ENCODE data around the gene RAB11FIP3.

RAB11FIP3 gene

GRCh38 chr16:563072-563644 is 137.7 kb downstream of the RAB11FIP3 start:
- in situ Hi-C loops (cut with HindIII; ENCODE audit: low sequenced_read_pairs): no loop called here

DNA sequence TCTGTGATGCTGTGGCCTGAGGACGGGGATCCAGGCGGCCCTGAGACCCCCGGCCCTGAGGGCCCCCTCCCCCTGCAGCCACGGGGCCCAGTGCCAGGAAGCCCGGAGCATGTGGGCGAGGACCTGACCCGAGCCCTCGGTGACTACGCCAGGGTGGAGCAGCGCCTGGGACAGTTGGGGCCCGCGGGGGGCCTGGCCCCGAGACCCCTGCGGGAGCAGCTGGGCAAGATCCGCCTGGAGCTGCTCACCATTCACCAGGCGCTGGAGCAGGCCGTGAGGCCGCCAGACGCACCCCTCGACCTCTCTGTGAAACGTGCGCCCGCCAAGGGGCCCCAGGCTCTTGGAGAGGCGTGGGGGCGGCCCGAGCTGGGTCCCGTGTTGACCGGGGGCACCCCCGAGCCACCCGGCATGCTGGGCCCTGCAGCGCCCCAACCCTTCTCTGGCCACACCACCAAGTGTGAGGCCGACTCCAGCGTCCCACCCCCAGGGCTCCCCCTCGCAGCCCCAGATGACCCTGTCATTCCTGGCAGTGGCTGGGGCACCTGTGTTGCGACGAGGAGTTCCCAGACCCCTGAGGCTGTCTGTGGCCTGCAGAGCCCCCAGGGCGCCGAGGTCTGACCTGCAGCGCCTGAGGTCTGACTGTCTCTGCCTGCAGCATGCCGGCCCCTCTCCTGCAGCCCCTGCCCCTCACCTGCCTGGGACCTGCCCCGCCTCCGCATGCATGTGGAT is 139.4 kb downstream of the RAB11FIP3 start:
- in situ Hi-C loops (cut with HindIII; ENCODE audit: low sequenced_read_pairs): no loop called here

GRCh38 chr16:565419-566330 is 140.2 kb downstream of the RAB11FIP3 start:
- in situ Hi-C loops (cut with HindIII; ENCODE audit: low sequenced_read_pairs): no loop called here

DNA sequence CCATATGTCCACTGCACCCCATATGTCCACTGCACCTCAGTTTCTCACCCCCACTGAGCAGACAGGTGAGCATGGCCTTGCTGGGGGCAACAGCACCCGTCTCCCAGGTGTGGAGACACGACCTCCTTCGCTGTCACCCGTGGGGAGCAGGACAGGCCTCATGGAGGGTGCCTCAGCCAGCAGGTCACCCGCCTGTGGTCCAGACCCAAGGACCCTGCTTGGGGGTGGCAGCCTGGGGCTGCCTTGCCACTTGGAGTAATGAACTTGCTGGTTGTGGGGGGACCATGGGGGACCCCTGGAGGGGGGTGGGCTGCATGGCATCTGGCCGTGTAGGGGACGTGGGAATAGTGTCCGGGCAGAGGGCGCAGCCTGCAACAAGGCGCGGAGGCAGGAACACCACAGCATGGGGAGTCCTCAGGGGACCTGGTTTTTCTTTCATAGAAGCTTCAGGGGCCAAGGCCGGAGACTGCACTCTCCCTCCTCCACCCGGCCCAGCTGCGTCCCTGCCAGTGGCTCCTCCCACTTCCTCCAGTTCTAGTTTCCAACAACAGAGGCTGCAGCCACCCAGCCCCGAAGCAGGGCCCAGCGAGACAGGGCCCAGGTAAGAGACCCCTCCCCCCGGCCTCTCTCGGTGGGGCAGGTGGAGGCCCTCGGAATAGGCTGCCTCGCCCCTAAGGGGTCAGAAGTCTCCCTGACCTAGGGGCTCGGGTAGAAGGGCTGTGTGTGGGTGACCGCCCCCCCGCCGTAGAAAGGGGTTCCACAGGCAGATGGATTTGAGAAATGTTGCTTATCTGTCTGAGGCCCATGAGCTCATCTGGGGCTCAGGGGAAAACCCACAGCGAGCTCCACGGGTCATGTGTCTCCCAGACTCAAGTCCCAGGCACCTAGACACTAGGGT is 141.3 kb downstream of the RAB11FIP3 start, which contains the start of gene NHLRC4:
Gene NHLRC4 (plus strand): TSS at position 531 of the 898 bp plus-strand sequence. CDS start 1,043 bp downstream, outside the sequence.
- in situ Hi-C loops (cut with HindIII; ENCODE audit: low sequenced_read_pairs): no loop called here

DNA sequence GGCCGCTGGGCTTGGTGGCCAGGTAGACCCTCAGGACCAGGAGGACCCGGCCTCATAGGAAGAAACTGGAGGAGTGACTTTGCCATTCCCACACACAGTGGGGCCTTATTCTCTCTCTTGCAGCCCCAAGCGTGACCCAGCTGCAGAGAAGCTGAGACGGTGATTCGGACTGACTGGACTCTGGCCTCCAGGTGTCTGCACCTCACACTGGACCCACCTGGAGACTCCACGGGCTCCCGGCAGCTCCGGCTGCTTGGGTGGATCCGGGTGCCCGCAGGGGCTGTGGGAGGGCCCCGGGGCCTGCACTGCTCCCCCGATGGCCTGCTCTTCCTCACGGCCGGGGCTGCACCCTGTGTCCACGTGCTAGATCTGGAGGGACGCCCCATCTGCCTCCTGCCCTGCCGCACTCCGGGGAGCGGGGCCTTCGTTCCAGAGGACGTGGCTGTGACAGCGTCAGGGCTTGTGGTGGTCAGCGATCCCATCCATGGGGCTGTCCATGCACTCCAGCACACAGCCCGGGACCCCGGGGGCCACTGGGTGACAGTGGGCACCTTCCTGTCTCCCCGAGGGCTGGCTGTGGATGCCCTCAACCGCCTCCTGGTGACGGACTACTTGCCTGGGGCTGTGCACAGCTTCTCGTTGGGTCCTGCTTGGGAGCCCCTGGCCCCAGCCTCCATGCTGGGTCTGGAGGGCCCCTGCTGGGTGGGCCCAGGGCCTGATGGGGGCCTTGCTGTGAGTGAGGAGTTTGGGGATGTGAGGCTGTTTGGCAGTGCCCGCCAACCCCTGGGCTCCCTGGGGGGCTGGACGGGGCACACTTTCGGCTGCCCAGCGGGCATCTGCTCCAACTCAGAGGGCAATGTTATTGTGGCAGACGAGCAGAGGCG is 142.2 kb downstream of the RAB11FIP3 start:
- in situ Hi-C loops (cut with HindIII; ENCODE audit: low sequenced_read_pairs): no loop called here

DNA sequence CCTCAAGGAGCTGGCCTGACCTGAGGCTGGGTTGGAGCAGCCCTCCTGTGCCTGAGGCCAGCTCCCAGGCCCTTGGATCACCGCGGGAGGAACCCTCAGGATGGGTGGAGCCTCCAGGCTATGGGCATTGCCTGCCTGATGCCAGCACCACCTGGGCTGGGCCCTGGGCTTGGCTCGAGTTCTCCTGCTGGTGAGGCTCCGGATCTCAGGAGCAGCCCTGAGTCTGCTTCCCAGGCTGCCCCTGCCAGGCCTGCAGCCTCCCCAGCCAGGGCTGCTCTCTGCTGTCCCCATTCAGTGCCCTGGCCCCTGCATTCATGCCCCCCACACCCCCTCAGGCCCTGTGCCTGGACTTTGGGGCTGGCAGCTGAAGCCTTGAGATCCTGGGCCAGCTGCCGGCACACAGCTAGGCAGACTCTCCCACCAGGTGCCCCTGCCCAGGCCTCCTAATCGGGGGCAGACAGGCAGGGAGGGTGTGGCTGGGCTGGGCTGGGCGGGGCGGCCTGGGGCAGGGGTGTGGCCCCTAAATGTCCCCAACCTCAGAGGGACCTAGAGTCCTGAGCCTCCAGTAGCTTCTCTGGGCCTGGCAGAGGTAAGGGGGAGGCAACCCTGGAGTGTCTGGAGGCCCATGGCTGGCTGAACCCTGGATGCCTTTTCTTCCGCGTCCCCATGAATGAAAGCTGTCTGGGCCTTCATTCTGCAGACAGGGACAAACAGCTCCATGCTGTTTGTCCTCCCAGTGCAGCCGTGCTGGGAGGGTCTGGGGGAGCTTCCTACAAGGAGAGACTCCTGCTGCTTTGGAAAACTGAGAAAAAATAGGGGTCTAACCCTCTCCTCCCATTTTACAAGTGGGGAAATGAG is 143.2 kb downstream of the RAB11FIP3 start:
- in situ Hi-C loops (cut with HindIII; ENCODE audit: low sequenced_read_pairs): no loop called here

DNA sequence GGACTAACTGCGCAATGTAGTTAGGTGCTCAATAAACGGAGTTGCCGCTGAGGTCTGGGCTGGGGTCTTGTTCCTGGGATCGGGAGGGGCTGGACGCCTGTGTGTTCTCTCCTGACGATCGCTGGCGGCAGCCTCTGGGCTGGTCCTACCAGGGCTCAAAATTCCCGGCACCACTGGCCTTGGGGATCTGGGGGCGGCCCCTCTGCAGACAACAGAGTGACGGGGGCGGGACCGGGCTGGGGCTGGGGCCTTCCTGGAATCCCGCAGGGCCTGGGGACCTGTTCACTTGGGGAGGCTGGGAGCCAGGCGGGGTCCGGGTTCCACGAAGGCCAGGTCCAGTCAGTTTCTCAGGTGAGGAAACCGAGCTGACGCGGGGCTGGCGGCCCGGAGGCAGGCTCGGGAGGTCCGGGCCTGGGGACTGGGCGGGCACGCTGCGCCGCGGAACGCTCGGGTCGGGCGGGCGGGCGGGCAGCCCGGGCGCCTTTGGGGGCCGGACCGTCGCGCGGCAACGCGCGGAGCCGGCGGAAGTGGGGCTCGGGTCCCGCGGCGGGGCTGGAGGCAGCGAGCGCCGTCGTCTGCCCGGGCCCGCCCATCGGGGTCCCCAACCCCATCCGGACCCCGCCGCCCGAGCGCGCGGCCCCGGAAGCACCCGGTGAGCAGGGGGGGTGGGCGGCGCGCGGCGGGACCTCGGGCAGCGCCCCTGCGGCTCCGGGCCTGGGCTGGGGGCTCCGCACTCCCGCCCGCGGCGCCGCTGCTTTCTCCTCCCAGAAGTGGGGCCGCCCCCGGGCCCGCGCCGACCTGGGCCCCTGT is 144.2 kb downstream of the RAB11FIP3 start, which contains the start of gene PIGQ:
Gene PIGQ (plus strand): TSS at position 524 of the 810 bp plus-strand sequence. CDS start 4,107 bp downstream, outside the sequence.
- in situ Hi-C loops (cut with HindIII; ENCODE audit: low sequenced_read_pairs): no loop called here

All from DLD1 (cell line).